PC-3 (cell line): Measurements from ENCODE around the gene KMT2A. TPM values are rescaled to one million over a fixed set of nuclear protein-coding genes. Genes with fewer than 3 reads are reported as not detected.

ENCODE experiments used
- ATAC-seq: fragments of 200-7000 bp; cut with Tn5 transposase; 2 replicates; pipeline ENCODE4 v1.9.1; 2020; ENCODE audit warnings: mild to moderate bottlenecking, moderate library complexity
- BruUV-seq: library from RNA; stranded (reverse); fragments of 400-500 nt; replicated peaks from 2 replicates; lab custom pipeline; 2021; lab: Mats Ljungman, UMichigan
- CTCF ChIA-PET: fragments of 300-600 bp; sonication (Branson Sonifier 250); formaldehyde crosslinking; loops from one replicate; lab custom pipeline; 2022; ENCODE audit warnings: antibody characterized with exemption; lab: Charles Lee
- POLR2A ChIA-PET: fragments of 300-600 bp; sonication (Branson Sonifier 250); formaldehyde crosslinking; loops from one replicate; lab custom pipeline; 2022; ENCODE audit warnings: antibody characterized with exemption; ENCODE audit not compliant: unreplicated experiment; lab: Charles Lee
- DNase-seq: peaks from one replicate; pipeline ENCODE4 v3.0.0-alpha.2; 2015
- H2AFZ ChIP-seq: fragments of 300-600 bp; sonication (generic); 2 replicates; pipeline ENCODE4 v1.6.0; 2016; ENCODE audit warnings: antibody characterized with exemption, low read length
- H3F3A ChIP-seq: fragments of 300-600 bp; sonication (generic); one replicate; pipeline ENCODE4 v1.6.0; 2017; ENCODE audit warnings: antibody characterized with exemption, low read length, control low read depth, mild to moderate bottlenecking; ENCODE audit not compliant: unreplicated experiment
- H3K27ac ChIP-seq: fragments of 300-600 bp; sonication (generic); 2 replicates; pipeline ENCODE4 v1.5.1; 2016; ENCODE audit warnings: mild to moderate bottlenecking, low read length
- H3K27me3 ChIP-seq: fragments of 300-600 bp; sonication (generic); 2 replicates; pipeline ENCODE4 v1.6.1; 2016; ENCODE audit warnings: low read length, mixed read lengths
- H3K36me3 ChIP-seq: fragments of 300-600 bp; sonication (generic); 2 replicates; pipeline ENCODE4 v1.6.1; 2016; ENCODE audit warnings: low read depth, mixed run types, low read length, mixed read lengths
- H3K4me1 ChIP-seq: fragments of 300-600 bp; sonication (generic); 2 replicates; pipeline ENCODE4 v1.5.1; 2016; ENCODE audit warnings: low read length; ENCODE audit not compliant: insufficient read depth
- H3K4me2 ChIP-seq: fragments of 300-600 bp; sonication (generic); 2 replicates; pipeline ENCODE4 v1.6.0; 2016; ENCODE audit warnings: low read length
- H3K4me3 ChIP-seq: fragments of 300-600 bp; sonication (generic); 2 replicates; pipeline ENCODE4 v1.5.1; 2016; ENCODE audit warnings: mild to moderate bottlenecking, low read length, mixed read lengths
- H3K79me2 ChIP-seq: fragments of 300-600 bp; sonication (generic); 2 replicates; pipeline ENCODE4 v1.6.1; 2017; ENCODE audit warnings: low read length, mixed read lengths
- H3K9ac ChIP-seq: fragments of 300-600 bp; sonication (generic); 2 replicates; pipeline ENCODE4 v1.6.0; 2016; ENCODE audit warnings: mild to moderate bottlenecking, low read length
- H3K9me2 ChIP-seq: fragments of 300-600 bp; sonication (generic); replicated peaks from 2 replicates; pipeline ENCODE4 v1.6.1; 2016; ENCODE audit warnings: mixed run types, low read length, mixed read lengths
- H3K9me3 ChIP-seq: fragments of 300-600 bp; sonication (generic); 2 replicates; pipeline ENCODE4 v1.6.1; 2016; ENCODE audit warnings: low read length, mixed read lengths
- H4K20me1 ChIP-seq: fragments of 300-600 bp; sonication (generic); 2 replicates; pipeline ENCODE4 v1.6.1; 2016; ENCODE audit warnings: low read length, mixed read lengths
- EZH2 ChIP-seq: fragments of 300-600 bp; sonication (generic); IDR thresholded peaks from one replicate; pipeline ENCODE4 v1.6.1; 2017; ENCODE audit warnings: antibody characterized with exemption, mild to moderate bottlenecking, low read length; ENCODE audit not compliant: unreplicated experiment
- EZH2phosphoT487 ChIP-seq: fragments of 300-600 bp; sonication (generic); IDR thresholded peaks from 2 replicates; pipeline ENCODE4 v1.6.1; 2018; ENCODE audit warnings: mild to moderate bottlenecking, antibody characterized with exemption, low read length, borderline replicate concordance
- intact Hi-C: fragments of 100-400 bp; cut with micrococcal nuclease; formaldehyde crosslinking; loops from 2 replicates; pipeline ENCODE4 v1.9.0; 2023
- total RNA-seq: library from RNA; depleted of rRNA; stranded (reverse); fragments of >200 nt; gene quantifications from 2 replicates; pipeline ENCODE4 v1.2.3, GENCODE V29; 2014
- TF ChIP-seq, protein P1 (sequence below): fragments of 300-600 bp; sonication (generic); conservative IDR thresholded peaks from 2 replicates; pipeline ENCODE4 v1.5.1; 2017; ENCODE audit warnings: antibody characterized with exemption, low read depth, mild to moderate bottlenecking, low read length

KMT2A gene
- total RNA-seq, 1 experiment from 2014 or later: 35.3 TPM

DNA sequence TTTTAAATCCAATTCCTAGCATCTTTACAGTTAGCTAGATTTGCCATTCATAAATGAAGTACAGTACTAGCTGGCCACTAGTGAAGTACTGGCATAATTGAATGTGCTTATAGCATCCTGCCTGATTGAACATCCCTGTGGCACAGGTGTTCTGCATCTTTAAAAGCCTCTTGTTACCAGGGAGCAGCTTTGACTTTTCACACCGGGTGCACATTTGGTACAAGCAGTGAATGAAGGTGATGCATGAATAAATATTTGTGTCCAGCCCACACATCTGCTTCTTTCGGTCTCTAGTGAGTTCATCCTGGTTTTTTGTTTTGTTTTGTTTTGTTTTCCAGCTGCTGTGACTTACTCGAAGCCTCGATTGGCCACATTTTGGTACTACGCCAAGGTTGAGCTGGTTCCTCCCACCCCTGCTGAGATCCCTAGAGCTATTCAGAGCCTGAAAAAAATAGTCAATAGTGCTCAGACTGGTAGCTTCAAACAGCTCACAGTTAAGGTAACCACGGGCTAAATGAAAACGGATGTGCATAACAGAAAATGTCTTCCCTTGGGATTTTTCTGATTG lies 29.6 kb upstream of the KMT2A start:
- H3K36me3 ChIP-seq: peaks cover 44% of the 10 kb centered on the region
- CTCF ChIA-PET: no interaction called here
- H3K9me3 ChIP-seq: no peaks in the 10 kb centered on the region

DNA sequence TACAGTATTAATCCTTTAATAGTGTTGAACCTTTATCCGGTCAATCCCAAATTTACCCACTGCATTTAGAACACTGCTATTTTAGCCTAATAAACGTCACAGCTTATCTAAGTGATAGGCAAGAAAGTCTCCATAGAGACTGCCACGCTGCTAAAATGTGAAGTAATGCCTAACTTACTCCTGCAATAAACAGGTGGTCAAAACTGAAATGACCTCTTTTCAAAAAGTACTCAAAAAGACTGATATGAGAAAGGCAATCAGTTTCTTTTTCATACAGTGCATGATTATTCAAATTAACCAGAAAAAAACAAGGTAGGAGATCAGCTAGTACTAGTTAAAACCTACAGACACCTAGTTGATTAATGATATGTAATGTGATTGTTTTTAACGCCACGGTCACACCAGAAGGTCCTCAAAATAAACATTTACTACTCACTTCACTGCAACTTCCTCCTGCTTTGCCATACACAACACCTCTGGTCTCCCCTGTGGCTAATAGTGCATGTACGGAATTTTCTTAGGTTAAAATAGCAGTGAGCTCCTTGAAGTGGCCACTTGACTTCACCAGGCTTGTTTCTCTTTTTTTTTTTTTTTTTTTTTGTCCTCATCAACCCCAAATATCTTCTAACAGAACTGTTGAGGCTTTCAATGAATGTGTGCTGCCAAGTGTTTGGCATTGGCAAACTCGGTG lies 26.1 kb upstream of the KMT2A start:
- no peak overlapping the region for H3K4me3 ChIP-seq
- no peak overlapping the region for H3K27ac ChIP-seq
- no peak overlapping the region for H3K9ac ChIP-seq
- peaks cover 31% of the 10 kb centered on the region for H3K79me2 ChIP-seq
- ATAC-seq (no peak), DNase-seq (no peak)
- BruUV-seq: no TSS peak
- H3K27me3 ChIP-seq: no peaks in the 10 kb centered on the region
- H3K9me3 ChIP-seq: no peaks in the 10 kb centered on the region
- intact Hi-C loops: no loop called here
- H4K20me1 ChIP-seq: peaks cover 13% of the 10 kb centered on the region
- peaks cover 5% of the 10 kb centered on the region for H3F3A ChIP-seq
- ChIA-PET CTCF (no interaction called here), POLR2A (no interaction called here)
- TF ChIP-seq, protein P1, sequence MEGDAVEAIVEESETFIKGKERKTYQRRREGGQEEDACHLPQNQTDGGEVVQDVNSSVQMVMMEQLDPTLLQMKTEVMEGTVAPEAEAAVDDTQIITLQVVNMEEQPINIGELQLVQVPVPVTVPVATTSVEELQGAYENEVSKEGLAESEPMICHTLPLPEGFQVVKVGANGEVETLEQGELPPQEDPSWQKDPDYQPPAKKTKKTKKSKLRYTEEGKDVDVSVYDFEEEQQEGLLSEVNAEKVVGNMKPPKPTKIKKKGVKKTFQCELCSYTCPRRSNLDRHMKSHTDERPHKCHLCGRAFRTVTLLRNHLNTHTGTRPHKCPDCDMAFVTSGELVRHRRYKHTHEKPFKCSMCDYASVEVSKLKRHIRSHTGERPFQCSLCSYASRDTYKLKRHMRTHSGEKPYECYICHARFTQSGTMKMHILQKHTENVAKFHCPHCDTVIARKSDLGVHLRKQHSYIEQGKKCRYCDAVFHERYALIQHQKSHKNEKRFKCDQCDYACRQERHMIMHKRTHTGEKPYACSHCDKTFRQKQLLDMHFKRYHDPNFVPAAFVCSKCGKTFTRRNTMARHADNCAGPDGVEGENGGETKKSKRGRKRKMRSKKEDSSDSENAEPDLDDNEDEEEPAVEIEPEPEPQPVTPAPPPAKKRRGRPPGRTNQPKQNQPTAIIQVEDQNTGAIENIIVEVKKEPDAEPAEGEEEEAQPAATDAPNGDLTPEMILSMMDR: no peak
- TF ChIP-seq EZH2: no peak
- H2AFZ ChIP-seq: no peak overlapping the region
- H3K4me2 ChIP-seq: no peak overlapping the region
- H3K9me2 ChIP-seq: no peaks in the 10 kb centered on the region
- peaks cover 36% of the 10 kb centered on the region for H3K36me3 ChIP-seq
- H3K4me1 ChIP-seq: peaks cover 2% of the 10 kb centered on the region

More for the DNA sequence above, 29.6 kb upstream of the KMT2A start:
- Histone ChIP-seq H4K20me1 (peaks cover 34% of the 10 kb centered on the region), H3K27ac (no peak overlapping the region), H3K9ac (no peak overlapping the region), H3K4me3 (no peak overlapping the region), H3F3A (peaks cover 3% of the 10 kb centered on the region), H3K9me2 (no peaks in the 10 kb centered on the region), H3K79me2 (peaks cover 66% of the 10 kb centered on the region), H3K4me2 (no peak overlapping the region), H3K4me1 (peaks cover 7% of the 10 kb centered on the region; the same call in 1 of the 2 replicates), H2AFZ (no peak overlapping the region), H3K27me3 (no peaks in the 10 kb centered on the region)
- TF ChIP-seq, protein P1: no peak
- intact Hi-C loops: loop anchor here (10.0 kb wide), 1 partner anchor 158 kb away; the partner anchor contains the start of gene IFT46
- POLR2A ChIA-PET: no interaction called here
- DNase-seq (no peak), ATAC-seq (no peak)
- BruUV-seq: no TSS peak

DNA sequence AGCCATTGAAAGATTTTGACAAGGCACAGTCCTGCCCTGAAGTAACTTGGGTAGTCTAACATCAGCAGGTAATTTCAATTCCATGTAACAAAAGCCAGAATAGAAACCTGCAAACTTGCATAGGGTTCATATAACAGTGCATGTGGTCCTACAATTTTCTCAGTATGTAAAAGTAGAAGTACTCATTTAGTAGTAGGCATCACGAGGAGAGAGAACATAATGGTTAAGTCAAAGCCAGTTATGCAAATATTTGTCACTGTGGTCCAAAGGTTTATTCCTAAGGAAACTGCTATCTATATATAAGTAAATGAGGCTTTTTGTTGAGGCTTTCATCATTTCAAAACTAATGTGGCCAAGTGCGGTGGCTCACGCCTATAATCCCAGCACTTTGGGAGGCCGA lies 24.8 kb upstream of the KMT2A start:
- Histone ChIP-seq H3K9me3 (no peaks in the 10 kb centered on the region), H3K9me2 (no peaks in the 10 kb centered on the region), H3K36me3 (peaks cover 25% of the 10 kb centered on the region), H3K4me1 (peaks cover 15% of the 10 kb centered on the region), H3K9ac (no peak overlapping the region), H4K20me1 (peaks cover 5% of the 10 kb centered on the region), H3K27ac (no peak overlapping the region), H3F3A (peaks cover 8% of the 10 kb centered on the region), H3K27me3 (no peaks in the 10 kb centered on the region), H3K4me3 (no peak overlapping the region), H2AFZ (no peak overlapping the region), H3K4me2 (no peak overlapping the region), H3K79me2 (peaks cover 17% of the 10 kb centered on the region)
- intact Hi-C loops: no loop called here
- DNase-seq (no peak), ATAC-seq (no peak)
- POLR2A ChIA-PET: no interaction called here
- BruUV-seq: TSS peak; percentile 7
- TF ChIP-seq EZH2phosphoT487: no peak
- no peak for TF ChIP-seq EZH2
- TF ChIP-seq, protein P1: no peak
- CTCF ChIA-PET: no interaction called here
